Psoas muscle (tissue), 8 donors: ENCODE data around the gene CREB1. TPM values are rescaled to one million over a fixed set of nuclear protein-coding genes. Genes with fewer than 3 reads are reported as not detected.

Source experiments
- ATAC-seq, 4 donors: fragments of 200-7000 bp; cut with Tn5 transposase; one replicate each; pipeline ENCODE4 v1.9.1; 2020; ENCODE audit warnings: moderate library complexity in 3 of 4, mild to moderate bottlenecking in 2 of 4
- DNase-seq, 2 donors: peaks; one replicate each; pipeline ENCODE4 v3.0.0-alpha.2; 2020
- H3K27ac ChIP-seq: fragments of 200-600 bp; one replicate; pipeline ENCODE4 v1.8.0; 2022
- H3K27me3 ChIP-seq, 3 donors: fragments of 200-600 bp in 1 of 3; one replicate each; pipeline versions ENCODE4 v1.6.1 to v1.8.0; 2013 to 2022; ENCODE audit warnings: low read length in 2 of 3, mild to moderate bottlenecking in 2 of 3, moderate library complexity in 1 of 3; ENCODE audit not compliant: insufficient read depth in 3 of 3
- H3K36me3 ChIP-seq, 2 donors: fragments of 200-600 bp in 1 of 2; one replicate each; pipeline versions ENCODE4 v1.6.1 to v1.8.0; 2013 to 2022; ENCODE audit warnings: low read depth in 1 of 2, mild to moderate bottlenecking in 1 of 2, moderate library complexity in 1 of 2; ENCODE audit not compliant: insufficient read depth in 1 of 2
- H3K4me1 ChIP-seq: fragments of 200-600 bp; one replicate; pipeline ENCODE4 v1.8.0; 2022
- H3K4me3 ChIP-seq: fragments of 200-600 bp; one replicate; pipeline ENCODE4 v1.8.0; 2022; ENCODE audit warnings: mild to moderate bottlenecking
- H3K9me3 ChIP-seq: fragments of 200-600 bp; one replicate; pipeline ENCODE4 v1.8.0; 2022
- WGBS, 3 donors: extraction: QIAGEN DNeasy Blood & Tissue Kit; methylation state at CpG; one replicate each; pipeline versions ENCODE4 v1.1.6 to v1.1.7; 2013; 5-methylcytosine and 5-hydroxymethylcytosine counted together
- intact Hi-C, 2 donors: fragments of 100-400 bp; cut with DNase I; formaldehyde crosslinking; loops; one replicate each; pipeline versions ENCODE4 v1.11.0 to v1.14.2; 2022
- polyA plus RNA-seq, 3 donors: library from polyadenylated mRNA; stranded (reverse); fragments of 200-250 nt; gene quantifications; one replicate each; pipeline ENCODE4 v1.2.3, GENCODE V29; 2013
- total RNA-seq, 4 donors: library from RNA; stranded (reverse); fragmentation: NEBNext Ultra II Directional in 2 of 4; extraction: Animal tissue kit (Norgen Biotek cat#: 25700) in 2 of 4; gene quantifications; one replicate each; pipeline versions ENCODE4 v1.2.1 to v1.2.4, GENCODE V29; 2021 to 2023
- TF ChIP-seq, protein P1 (sequence below): fragments of 200-600 bp; IDR thresholded peaks from one replicate; pipeline ENCODE4 v1.8.0; 2022; ENCODE audit warnings: antibody characterized with exemption
- donor health status: healthy with polysubstance abuse.
- donor health status: DM: no; HTN: no; CAD: no; lungs with moderate emphysema.
- donor health status: Bipolar disorder and iron deficiency.
- donor health status: healthy.
- donor health status: DM: yes; HTN: yes; CAD: no.
- donor health status: DM: no; HTN: no; CAD: no.
- donor health status: DM: no; HTN: no; CAD: no.
- donor health status: DM: yes; HTN: yes; CAD: no.

CREB1 gene
- total and polyA plus RNA-seq, 7 donors = 3.5 to 27.9 (median 18.4) TPM

DNA sequence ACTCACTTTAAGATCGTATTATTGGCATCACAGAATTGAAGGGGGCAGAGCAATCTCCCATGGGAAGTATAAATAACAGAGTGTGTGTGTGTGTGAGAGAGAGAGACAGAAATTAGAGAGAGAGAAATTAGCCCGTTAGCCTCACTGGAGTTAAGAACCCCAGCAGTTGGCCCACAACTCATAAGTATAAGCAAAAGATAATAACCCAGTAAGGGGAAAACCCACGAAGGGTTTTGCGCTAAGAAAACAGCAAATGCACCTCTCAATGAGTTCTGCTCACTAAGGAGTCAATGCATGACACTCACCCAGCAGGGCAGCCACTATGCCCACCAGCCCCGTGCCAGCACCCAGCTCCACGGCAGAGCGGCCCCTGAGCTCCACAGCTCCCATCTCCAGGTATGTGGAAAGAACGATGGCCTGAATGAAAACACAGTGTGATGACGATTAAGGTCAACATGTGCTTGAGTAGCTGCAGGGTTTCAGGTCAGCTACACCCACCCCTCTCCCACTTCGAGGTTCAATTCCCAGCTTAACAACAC, 91.8 kb downstream of the CREB1 start:
- no peak for ATAC-seq
- no peak overlapping the region for H3K4me3 ChIP-seq
- no peaks in the 10 kb centered on the region for H3K27me3 ChIP-seq
- peaks cover 0 to 62% of the 10 kb centered on the region in 2 donors for H3K36me3 ChIP-seq
- H3K9me3 ChIP-seq = no peaks in the 10 kb centered on the region
- TF ChIP-seq, protein P1, sequence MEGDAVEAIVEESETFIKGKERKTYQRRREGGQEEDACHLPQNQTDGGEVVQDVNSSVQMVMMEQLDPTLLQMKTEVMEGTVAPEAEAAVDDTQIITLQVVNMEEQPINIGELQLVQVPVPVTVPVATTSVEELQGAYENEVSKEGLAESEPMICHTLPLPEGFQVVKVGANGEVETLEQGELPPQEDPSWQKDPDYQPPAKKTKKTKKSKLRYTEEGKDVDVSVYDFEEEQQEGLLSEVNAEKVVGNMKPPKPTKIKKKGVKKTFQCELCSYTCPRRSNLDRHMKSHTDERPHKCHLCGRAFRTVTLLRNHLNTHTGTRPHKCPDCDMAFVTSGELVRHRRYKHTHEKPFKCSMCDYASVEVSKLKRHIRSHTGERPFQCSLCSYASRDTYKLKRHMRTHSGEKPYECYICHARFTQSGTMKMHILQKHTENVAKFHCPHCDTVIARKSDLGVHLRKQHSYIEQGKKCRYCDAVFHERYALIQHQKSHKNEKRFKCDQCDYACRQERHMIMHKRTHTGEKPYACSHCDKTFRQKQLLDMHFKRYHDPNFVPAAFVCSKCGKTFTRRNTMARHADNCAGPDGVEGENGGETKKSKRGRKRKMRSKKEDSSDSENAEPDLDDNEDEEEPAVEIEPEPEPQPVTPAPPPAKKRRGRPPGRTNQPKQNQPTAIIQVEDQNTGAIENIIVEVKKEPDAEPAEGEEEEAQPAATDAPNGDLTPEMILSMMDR = no peak
- intact Hi-C loops = loop anchor here (10.0 kb wide), 2 partner anchors 403 to 633 kb away; partner anchors contain the start of genes IDH1 (in 1 of the 2) and PLEKHM3 (in 1 of the 2)
- DNase-seq = no peak
- WGBS, 3 donors = 82 to 85% (median 83%) methylated on average over 10 of the region's 10 CpGs
- peaks cover 8% of the 10 kb centered on the region for H3K4me1 ChIP-seq
- H3K27ac ChIP-seq = no peak overlapping the region

DNA sequence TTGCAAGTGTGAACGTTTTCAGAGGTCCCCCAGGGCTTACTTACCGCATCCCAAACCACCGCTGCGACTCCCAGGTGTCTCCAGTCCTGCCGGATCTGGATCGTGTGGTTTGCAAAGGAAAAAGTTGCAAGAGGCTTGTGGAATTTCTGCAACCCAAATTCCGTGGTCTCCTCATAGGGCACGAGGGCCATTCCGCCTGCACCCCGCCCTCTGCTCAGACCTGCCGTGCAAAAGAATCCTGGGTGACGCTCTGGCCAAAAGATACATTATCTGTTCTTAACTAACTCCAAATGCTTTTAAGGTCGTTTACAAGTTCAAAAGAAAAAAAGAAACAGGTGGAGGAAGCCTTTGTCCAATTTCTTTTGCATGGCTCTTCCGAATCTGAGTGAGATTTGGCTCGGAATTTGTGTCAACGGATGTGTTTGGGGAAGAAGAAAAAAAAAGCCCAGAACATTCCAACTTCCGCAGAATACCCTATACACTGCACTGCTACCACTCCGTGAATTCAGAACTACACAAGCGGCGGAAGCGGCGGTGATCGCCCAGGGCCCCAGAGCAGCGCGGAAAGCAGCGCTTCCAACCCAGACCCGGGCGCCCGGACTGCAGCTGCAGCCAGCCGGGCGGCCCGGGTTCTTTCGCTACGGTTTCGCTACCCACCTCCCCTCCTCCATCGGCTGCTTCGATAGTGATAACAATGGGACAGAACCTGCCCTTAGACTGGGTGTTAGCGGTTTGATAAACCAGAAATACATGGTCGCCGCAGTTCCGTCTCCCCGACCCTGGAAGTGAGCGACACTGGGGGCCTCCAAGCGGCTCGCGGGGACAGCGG, 94.6 kb downstream of the CREB1 start:
- Histone ChIP-seq H3K27ac (peak overlapping the region; percentile 91), H3K4me1 (peaks cover 8% of the 10 kb centered on the region), H3K27me3 (no peaks in the 10 kb centered on the region), H3K9me3 (no peaks in the 10 kb centered on the region), H3K36me3 (peaks cover 0 to 38% of the 10 kb centered on the region in 2 donors), H3K4me3 (peak overlapping the region; percentile 100)
- WGBS, 3 donors = 0% methylated on average over 47 of the region's 47 CpGs
- intact Hi-C loops = loop anchor here (1.0 to 10.0 kb wide), 7 partner anchors 86 to 630 kb away; partner anchors contain the start of genes CCNYL1 (in 2 of the 2), IDH1 (in 1 of the 2) and PLEKHM3 (in 1 of the 2)
- TF ChIP-seq, protein P1 = no peak
- ATAC-seq (peak; percentile 25 to 48 (median 38)), DNase-seq (peak; percentile 69 to 74)

DNA sequence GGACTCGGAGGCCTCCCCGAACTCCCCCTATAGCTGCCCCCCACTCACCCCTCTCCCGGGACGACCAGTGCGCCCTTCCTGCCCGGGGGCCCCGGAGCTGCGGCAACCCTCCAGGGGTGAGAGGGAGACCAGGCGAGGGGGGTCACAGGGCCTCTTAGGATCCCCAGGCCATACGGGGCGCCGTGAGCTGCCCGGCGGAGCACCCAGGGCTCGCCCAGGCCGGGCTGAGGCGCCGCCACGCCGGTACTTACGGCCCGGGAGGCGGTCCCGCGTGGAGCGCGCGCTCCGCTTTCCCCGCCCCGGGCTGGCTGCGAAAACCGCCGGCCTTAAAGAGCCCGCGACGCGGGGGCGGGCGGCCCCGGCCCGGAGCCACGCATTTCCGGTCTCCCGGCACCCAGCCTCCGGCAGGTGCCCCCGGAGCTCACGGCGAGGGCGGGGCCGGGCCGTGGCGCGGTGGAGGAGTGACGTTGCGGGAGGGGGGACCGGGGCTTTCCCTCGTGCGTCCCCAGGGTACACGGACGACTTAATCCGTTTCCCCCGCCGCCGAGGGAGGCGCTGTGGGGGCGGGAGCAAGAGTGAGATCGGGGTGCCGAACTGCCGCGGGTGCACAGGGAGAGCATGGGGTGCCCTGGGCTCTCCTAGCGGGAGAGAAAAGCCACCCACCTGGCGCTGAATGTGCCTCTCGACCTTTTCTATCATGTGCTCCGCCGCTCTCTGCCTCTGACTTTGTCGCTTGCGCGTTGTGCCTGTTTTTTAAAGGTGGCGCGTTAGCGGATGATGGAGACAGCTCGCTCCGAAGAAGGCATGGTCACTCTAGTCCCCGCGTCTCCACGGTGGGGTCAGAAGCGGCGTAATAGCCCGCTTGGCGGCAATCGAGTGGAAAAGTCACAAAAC, 95.5 kb downstream of the CREB1 start, which contains the start of gene METTL21A:
Gene METTL21A, minus strand, starts transcription at position 381 of the 894 bp plus-strand sequence. CDS start 1,019 bp downstream, outside the sequence.
- intact Hi-C loops = loop anchor here (2.0 to 10.0 kb wide), 6 partner anchors 86 to 630 kb away; partner anchors contain the start of genes CCNYL1 (in 2 of the 2), IDH1 (in 1 of the 2) and PLEKHM3 (in 1 of the 2)
- H3K4me1 ChIP-seq = peaks cover 8% of the 10 kb centered on the region

DNA sequence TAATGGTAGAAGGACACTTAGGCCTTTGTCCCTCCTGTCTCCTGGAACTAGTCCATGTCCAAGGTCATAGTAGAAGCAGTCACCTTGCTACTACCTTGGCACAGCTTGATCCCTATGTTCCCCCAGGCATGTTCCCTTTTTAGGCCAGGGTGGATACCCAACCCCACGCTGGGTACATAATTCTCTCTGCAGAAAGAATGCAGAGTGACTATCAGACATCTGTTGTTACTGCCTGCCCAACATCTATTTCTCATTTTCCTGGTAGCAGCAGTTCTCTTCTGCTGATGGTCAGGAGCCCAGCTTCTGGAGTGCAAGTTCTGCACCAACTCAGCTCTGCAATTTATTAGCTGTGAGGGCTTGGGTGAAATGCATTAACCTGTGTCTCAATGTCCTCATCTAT, 99.8 kb downstream of the CREB1 start:
- intact Hi-C loops = loop anchor here (5.0 to 10.0 kb wide), 5 partner anchors 83 to 625 kb away; partner anchors contain the start of genes CCNYL1 (in 1 of the 2), IDH1 (in 1 of the 2) and PLEKHM3 (in 1 of the 2)
- no peaks in the 10 kb centered on the region for H3K36me3 ChIP-seq
- no peak for DNase-seq
- TF ChIP-seq, protein P1 = no peak
- H3K9me3 ChIP-seq = no peaks in the 10 kb centered on the region
- ATAC-seq = no peak
- H3K4me1 ChIP-seq = no peaks in the 10 kb centered on the region
- WGBS, 3 donors = 18 to 38% (median 34%) methylated on average over 1 of the region's 1 CpG
- no peak overlapping the region for H3K27ac ChIP-seq
- H3K4me3 ChIP-seq = no peak overlapping the region
- H3K27me3 ChIP-seq = no peaks in the 10 kb centered on the region

More for the DNA sequence above, 95.5 kb downstream of the CREB1 start, which contains the start of gene METTL21A:
- peak within 1 kb of the TSS; percentile 91 for H3K27ac ChIP-seq
- no peaks in the 10 kb centered on the region for H3K27me3 ChIP-seq
- peak; percentile 88 to 94 for DNase-seq
- WGBS, 3 donors = 0 to 1% (median 1%) methylated on average over 53 to 92 of the region's 92 CpGs
- H3K4me3 ChIP-seq = peak within 1 kb of the TSS; percentile 100
- no peaks in the 10 kb centered on the region for H3K9me3 ChIP-seq
- ATAC-seq = peak; percentile 91 to 95 (median 92)
- H3K36me3 ChIP-seq = peaks cover 0 to 30% of the 10 kb centered on the region in 2 donors
- TF ChIP-seq, protein P1 = peak; percentile 49
